Calu3 (cell line): ENCODE results near the gene ZNF467. TPM values are rescaled to one million over a fixed set of nuclear protein-coding genes. Genes with fewer than 3 reads are reported as not detected.

Experiments
- BruUV-seq: library from RNA; stranded (reverse); fragments of 400-500 nt; replicated peaks from 2 replicates; lab custom pipeline; 2021; lab: Mats Ljungman, UMichigan
- CTCF ChIA-PET: fragments of 300-600 bp; sonication (Branson Sonifier 250); formaldehyde crosslinking; loops from one replicate; lab custom pipeline; 2022; ENCODE audit warnings: antibody characterized with exemption; lab: Charles Lee
- DNase-seq: peaks from one replicate; pipeline ENCODE4 v3.0.0; 2022
- H3K27ac Mint-ChIP-seq: one replicate; pipeline ENCODE4 v1.8.0; 2022; ENCODE audit warnings: mixed read lengths; ENCODE audit not compliant: unreplicated experiment
- H3K27me3 Mint-ChIP-seq: one replicate; pipeline ENCODE4 v1.8.0; 2022; ENCODE audit warnings: mixed read lengths; ENCODE audit not compliant: unreplicated experiment
- H3K36me3 Mint-ChIP-seq: one replicate; pipeline ENCODE4 v1.8.0; 2022; ENCODE audit warnings: mild to moderate bottlenecking, moderate library complexity, mixed read lengths; ENCODE audit not compliant: insufficient read depth, unreplicated experiment
- H3K4me1 Mint-ChIP-seq: one replicate; pipeline ENCODE4 v1.8.0; 2022; ENCODE audit warnings: mild to moderate bottlenecking, low read depth, mixed read lengths; ENCODE audit not compliant: unreplicated experiment
- H3K4me3 Mint-ChIP-seq: one replicate; pipeline ENCODE4 v1.8.0; 2022; ENCODE audit warnings: mild to moderate bottlenecking, low read depth, moderate library complexity, mixed read lengths; ENCODE audit not compliant: unreplicated experiment
- H3K9me3 Mint-ChIP-seq: one replicate; pipeline ENCODE4 v1.8.0; 2022; ENCODE audit warnings: low read depth, mixed read lengths; ENCODE audit not compliant: unreplicated experiment
- intact Hi-C: fragments of 100-400 bp; cut with micrococcal nuclease; formaldehyde crosslinking; loops from one replicate; pipeline ENCODE4 v1.10.0; 2022; ENCODE audit not compliant: unreplicated experiment
- total RNA-seq: library from RNA; stranded (reverse); gene quantifications from 2 replicates; pipeline ENCODE4 v1.2.3, GENCODE V29; 2022
- TF ChIP-seq, protein P1 (sequence below): fragments of 200-600 bp; IDR thresholded peaks from one replicate; pipeline ENCODE4 v1.8.0; 2022; ENCODE audit warnings: antibody characterized with exemption; ENCODE audit not compliant: unreplicated experiment

Gene ZNF467
- total RNA-seq, 1 experiment from 2014 or later, result 0.54 TPM

DNA sequence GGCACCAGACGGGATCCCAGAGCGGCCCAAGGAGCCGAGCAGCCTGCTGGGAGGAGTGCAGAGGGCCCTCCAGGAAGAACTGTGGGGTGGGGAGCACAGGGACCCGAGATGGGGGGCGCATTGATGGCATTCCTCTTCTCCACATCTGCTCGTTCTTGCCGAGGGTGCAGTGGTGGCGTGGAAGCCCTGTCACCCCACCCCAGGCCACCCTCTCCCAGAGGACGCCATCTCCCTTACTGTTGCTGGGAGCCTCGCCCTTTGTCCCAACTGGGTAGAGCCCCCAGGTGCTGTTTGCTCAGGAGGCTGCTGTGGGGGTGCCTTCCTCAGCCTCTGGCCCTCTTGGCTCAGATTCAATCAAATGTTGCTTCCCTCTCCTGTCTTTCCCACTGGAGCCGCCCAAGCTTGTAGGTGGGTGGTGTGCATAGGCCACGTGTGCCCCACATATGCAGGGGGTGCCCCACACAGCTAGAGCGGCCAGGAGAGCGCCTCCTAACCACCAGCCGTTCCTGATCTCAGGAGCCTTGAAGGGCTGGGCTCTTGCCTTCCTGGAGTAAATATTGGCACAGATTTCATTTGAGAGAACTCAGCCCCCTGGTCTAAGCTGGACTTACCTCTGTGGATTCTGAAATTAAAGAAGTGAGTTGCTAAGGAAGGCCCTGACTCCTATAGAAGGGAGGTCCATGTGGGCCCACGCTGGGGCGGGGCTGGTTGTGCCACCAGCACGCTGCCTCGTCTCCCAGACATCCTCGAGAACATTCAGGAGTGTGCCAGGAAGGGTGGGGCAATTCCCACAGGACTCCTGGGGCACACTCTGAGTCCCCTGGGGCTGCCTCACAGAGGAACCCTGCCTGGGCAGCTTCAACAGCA, 39.2 kb downstream of the ZNF467 start:
- H3K27me3 Mint-ChIP-seq, result no peaks in the 10 kb centered on the region
- H3K9me3 Mint-ChIP-seq, result no peaks in the 10 kb centered on the region
- H3K4me3 Mint-ChIP-seq, result no peak overlapping the region
- no peaks in the 10 kb centered on the region for H3K4me1 Mint-ChIP-seq
- BruUV-seq, result no TSS peak
- CTCF ChIA-PET, result interaction anchor here (1.1 kb wide), 1 partner anchor 72 kb away, joined by 3 read pairs; no protein-coding TSS in a partner anchor
- no peak overlapping the region for H3K27ac Mint-ChIP-seq
- no peak for DNase-seq
- peaks cover 10% of the 10 kb centered on the region for H3K36me3 Mint-ChIP-seq
- TF ChIP-seq, protein P1, sequence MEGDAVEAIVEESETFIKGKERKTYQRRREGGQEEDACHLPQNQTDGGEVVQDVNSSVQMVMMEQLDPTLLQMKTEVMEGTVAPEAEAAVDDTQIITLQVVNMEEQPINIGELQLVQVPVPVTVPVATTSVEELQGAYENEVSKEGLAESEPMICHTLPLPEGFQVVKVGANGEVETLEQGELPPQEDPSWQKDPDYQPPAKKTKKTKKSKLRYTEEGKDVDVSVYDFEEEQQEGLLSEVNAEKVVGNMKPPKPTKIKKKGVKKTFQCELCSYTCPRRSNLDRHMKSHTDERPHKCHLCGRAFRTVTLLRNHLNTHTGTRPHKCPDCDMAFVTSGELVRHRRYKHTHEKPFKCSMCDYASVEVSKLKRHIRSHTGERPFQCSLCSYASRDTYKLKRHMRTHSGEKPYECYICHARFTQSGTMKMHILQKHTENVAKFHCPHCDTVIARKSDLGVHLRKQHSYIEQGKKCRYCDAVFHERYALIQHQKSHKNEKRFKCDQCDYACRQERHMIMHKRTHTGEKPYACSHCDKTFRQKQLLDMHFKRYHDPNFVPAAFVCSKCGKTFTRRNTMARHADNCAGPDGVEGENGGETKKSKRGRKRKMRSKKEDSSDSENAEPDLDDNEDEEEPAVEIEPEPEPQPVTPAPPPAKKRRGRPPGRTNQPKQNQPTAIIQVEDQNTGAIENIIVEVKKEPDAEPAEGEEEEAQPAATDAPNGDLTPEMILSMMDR, result no peak
- intact Hi-C loops, result no loop called here

GRCh38 chr7:149733131-149733923, 40.1 kb downstream of the ZNF467 start:
- TF ChIP-seq, protein P1, result no peak
- no TSS peak for BruUV-seq
- Mint-ChIP-seq H3K9me3 (no peaks in the 10 kb centered on the region), H3K4me3 (no peak overlapping the region), H3K36me3 (peaks cover 10% of the 10 kb centered on the region), H3K27me3 (no peaks in the 10 kb centered on the region), H3K4me1 (no peaks in the 10 kb centered on the region), H3K27ac (no peak overlapping the region)
- CTCF ChIA-PET, result interaction anchor here (0.6 kb wide), 1 partner anchor 119 kb away, joined by 4 read pairs; no protein-coding TSS in a partner anchor
- intact Hi-C loops, result no loop called here
- no peak for DNase-seq

DNA sequence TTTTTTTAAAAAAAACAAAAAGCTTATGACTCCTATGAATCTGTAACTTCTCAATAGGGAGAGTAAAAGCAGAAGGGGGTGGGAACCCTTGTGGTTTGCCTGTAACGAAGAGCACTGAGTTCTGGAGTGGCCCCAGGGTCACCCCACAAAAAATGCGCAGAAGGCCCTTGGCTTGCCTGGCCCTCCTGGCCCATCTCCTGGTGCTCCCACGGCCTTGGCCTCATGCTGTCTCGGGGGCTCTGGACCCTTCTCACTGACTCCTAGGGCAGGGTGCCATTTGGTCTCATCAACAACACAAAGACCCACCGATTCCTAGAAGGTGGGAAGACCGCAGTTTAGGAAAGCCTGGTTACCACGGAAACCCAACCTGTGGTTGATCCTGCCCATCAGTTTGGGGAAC, 40.8 kb downstream of the ZNF467 start:
- no TSS peak for BruUV-seq
- Mint-ChIP-seq H3K4me3 (no peak overlapping the region), H3K27me3 (no peaks in the 10 kb centered on the region), H3K36me3 (peaks cover 10% of the 10 kb centered on the region), H3K9me3 (no peaks in the 10 kb centered on the region), H3K27ac (no peak overlapping the region), H3K4me1 (no peaks in the 10 kb centered on the region)
- TF ChIP-seq, protein P1, result no peak
- intact Hi-C loops, result no loop called here
- CTCF ChIA-PET, result interaction anchor here (0.6 kb wide), 1 partner anchor 118 kb away, joined by 4 read pairs; no protein-coding TSS in a partner anchor
- DNase-seq, result no peak

GRCh38 chr7:149732111-149732561, 41.3 kb downstream of the ZNF467 start:
- TF ChIP-seq, protein P1, result no peak

More at GRCh38 chr7:149732111-149732561, 41.3 kb downstream of the ZNF467 start:
- Mint-ChIP-seq H3K4me3 (no peak overlapping the region), H3K4me1 (no peaks in the 10 kb centered on the region), H3K27me3 (no peaks in the 10 kb centered on the region), H3K9me3 (no peaks in the 10 kb centered on the region), H3K27ac (no peak overlapping the region), H3K36me3 (peaks cover 10% of the 10 kb centered on the region)
- intact Hi-C loops, result no loop called here
- DNase-seq, result no peak
- no TSS peak for BruUV-seq
- CTCF ChIA-PET, result no interaction called here
